NCI-H226 (cell line): ENCODE data around the gene PVRIG.
"Not testable (repeated sequence)": the region's sequence is repeated elsewhere in the genome, so short reads cannot be mapped to it uniquely, and the experiment has no call there.

ENCODE experiments used
- DNase-seq: peaks from one replicate; pipeline ENCODE4 v3.0.0-alpha.2; 2015

Gene PVRIG

GRCh38 chr7:100243385-100243784, 23.6 kb downstream of the PVRIG start:
- DNase-seq: not testable (repeated sequence)

- DNase-seq: not testable (repeated sequence)
Measured at GRCh38 chr7:100244988-100245605, 25.3 kb downstream of the PVRIG start.

- DNase-seq: not testable (repeated sequence)
Measured at GRCh38 chr7:100246121-100246864, 26.5 kb downstream of the PVRIG start.

- DNase-seq: not testable (repeated sequence)
Measured at GRCh38 chr7:100246865-100247137, 27.1 kb downstream of the PVRIG start.

- peak; percentile 83 for DNase-seq
Measured at GRCh38 chr7:100247152-100247757, 27.5 kb downstream of the PVRIG start.

GRCh38 chr7:100248483-100248882, 28.7 kb downstream of the PVRIG start:
- DNase-seq: no peak

GRCh38 chr7:100257017-100257416, 37.3 kb downstream of the PVRIG start:
- DNase-seq: no peak

GRCh38 chr7:100259984-100260383, 40.2 kb downstream of the PVRIG start:
- not testable (repeated sequence) for DNase-seq

- not testable (repeated sequence) for DNase-seq
Measured at GRCh38 chr7:100262896-100263295, 43.1 kb downstream of the PVRIG start.

GRCh38 chr7:100264223-100264622, 44.5 kb downstream of the PVRIG start:
- not testable (repeated sequence) for DNase-seq

- DNase-seq: peak; percentile 27
Measured at GRCh38 chr7:100264669-100265165, 45.0 kb downstream of the PVRIG start.

- peak; percentile 15 for DNase-seq
Measured at GRCh38 chr7:100265851-100266250, 46.1 kb downstream of the PVRIG start.

- no peak for DNase-seq
Measured at GRCh38 chr7:100266576-100267354, 47.0 kb downstream of the PVRIG start.

- DNase-seq: no peak
Measured at GRCh38 chr7:100267648-100268047, 47.9 kb downstream of the PVRIG start.

- DNase-seq: not testable (repeated sequence)
Measured at GRCh38 chr7:100268882-100269281, 49.1 kb downstream of the PVRIG start.

- DNase-seq: not testable (repeated sequence)
Measured at GRCh38 chr7:100269306-100270045, 49.7 kb downstream of the PVRIG start.

GRCh38 chr7:100270046-100270918, 50.5 kb downstream of the PVRIG start:
- DNase-seq: not testable (repeated sequence)
